CD14-positive monocyte (primary cell): ENCODE results near the gene ZNF385B. TPM values are rescaled to one million over a fixed set of nuclear protein-coding genes. Genes with fewer than 3 reads are reported as not detected.

ENCODE experiments used
- DNase-seq, 3 donors: peaks; one replicate each; pipeline ENCODE4 v3.0.0-alpha.2; 2011 to 2022
- H2AFZ ChIP-seq: 2 replicates; pipeline ENCODE4 v1.6.0; 2012; ENCODE audit warnings: mild to moderate bottlenecking, low read depth, low read length, inconsistent platforms; ENCODE audit not compliant: insufficient read depth, poor library complexity, severe bottlenecking
- H3K27ac ChIP-seq, 2 donors: 1 replicate in 1 of 2; 2 replicates in 1 of 2; pipeline ENCODE4 v1.5.1; 2012 to 2013; ENCODE audit warnings: low read length in 2 of 2, control low read depth in 1 of 2, inconsistent platforms in 1 of 2, low read depth in 1 of 2, mild to moderate bottlenecking in 1 of 2
- H3K27me3 ChIP-seq, 2 donors: one replicate each; pipeline versions ENCODE4 v1.6.0 to v1.6.1; 2011 to 2013; ENCODE audit warnings: low read length in 2 of 2; ENCODE audit not compliant: control insufficient read depth in 2 of 2, insufficient read depth in 2 of 2
- H3K36me3 ChIP-seq, 2 donors: replicated peaks in 1 of 2; 1 replicate in 1 of 2; 2 replicates in 1 of 2; pipeline versions ENCODE4 v1.5.1 to v1.6.1; 2012 to 2013; ENCODE audit warnings: low read length in 2 of 2, control low read depth in 1 of 2, inconsistent platforms in 1 of 2, mild to moderate bottlenecking in 1 of 2; ENCODE audit not compliant: insufficient read depth in 2 of 2, control insufficient read depth in 1 of 2
- H3K4me1 ChIP-seq, 2 donors: 1 replicate in 1 of 2; 2 replicates in 1 of 2; pipeline versions ENCODE4 v1.5.1 to v1.6.1; 2012 to 2013; ENCODE audit warnings: low read length in 2 of 2, control low read depth in 1 of 2, inconsistent platforms in 1 of 2, mild to moderate bottlenecking in 1 of 2, moderate library complexity in 1 of 2; ENCODE audit not compliant: insufficient read depth in 2 of 2, control insufficient read depth in 1 of 2
- H3K4me2 ChIP-seq: replicated peaks from 2 replicates; pipeline ENCODE3; 2012; ENCODE audit warnings: low read length, moderate library complexity, mild to moderate bottlenecking; ENCODE audit not compliant: poor library complexity, severe bottlenecking; ENCODE audit errors: extremely low read depth
- H3K4me3 ChIP-seq, 3 experiments: fragments of 200-600 bp in 1 of 3; sonication (generic) in 1 of 3; replicated peaks in 1 of 3; 1 replicate in 2 of 3; 2 replicates in 1 of 3; pipeline ENCODE4 v1.5.1; 2011 to 2013; ENCODE audit warnings: low read length in 3 of 3, mild to moderate bottlenecking in 3 of 3, control low read depth in 2 of 3, low read depth in 2 of 3, inconsistent platforms in 1 of 3, moderate library complexity in 1 of 3
- H3K79me2 ChIP-seq: 2 replicates; pipeline ENCODE4 v1.6.0; 2012; ENCODE audit warnings: mild to moderate bottlenecking, control low read depth, inconsistent platforms, low read length, moderate library complexity; ENCODE audit not compliant: insufficient read depth
- H3K9ac ChIP-seq: 2 replicates; pipeline ENCODE4 v1.6.0; 2017; ENCODE audit warnings: low read length, mild to moderate bottlenecking; ENCODE audit not compliant: insufficient read depth, poor library complexity, severe bottlenecking
- H3K9me3 ChIP-seq, 2 donors: replicated peaks in 1 of 2; 1 replicate in 1 of 2; 2 replicates in 1 of 2; pipeline versions ENCODE4 v1.5.1 to v1.6.1; 2012 to 2013; ENCODE audit warnings: low read length in 2 of 2, control low read depth in 1 of 2; ENCODE audit not compliant: control insufficient read depth in 1 of 2, insufficient read depth in 1 of 2
- H4K20me1 ChIP-seq: 2 replicates; pipeline ENCODE4 v1.6.0; 2012; ENCODE audit warnings: mild to moderate bottlenecking, low read length, control low read depth, moderate library complexity; ENCODE audit not compliant: insufficient read depth
- H3K27ac Mint-ChIP-seq, 7 donors: one replicate each; pipeline ENCODE4 v1.8.0; 2020; ENCODE audit warnings: mild to moderate bottlenecking in 7 of 7, mixed read lengths in 7 of 7, moderate library complexity in 6 of 7, inconsistent platforms in 2 of 7
- H3K27me3 Mint-ChIP-seq, 3 donors: one replicate each; pipeline ENCODE4 v1.8.0; 2021 to 2022; ENCODE audit warnings: low read depth in 3 of 3, mild to moderate bottlenecking in 3 of 3, mixed read lengths in 3 of 3, moderate library complexity in 3 of 3, inconsistent platforms in 1 of 3
- H3K36me3 Mint-ChIP-seq, 2 donors: one replicate each; pipeline ENCODE4 v1.8.0; 2020; ENCODE audit warnings: mixed read lengths in 2 of 2, inconsistent platforms in 1 of 2, mild to moderate bottlenecking in 1 of 2
- H3K4me1 Mint-ChIP-seq: one replicate; pipeline ENCODE4 v1.8.0; 2020; ENCODE audit warnings: mild to moderate bottlenecking, mixed read lengths
- H3K4me3 Mint-ChIP-seq, 2 donors: one replicate each; pipeline ENCODE4 v1.8.0; 2020; ENCODE audit warnings: mild to moderate bottlenecking in 2 of 2, mixed read lengths in 2 of 2, moderate library complexity in 1 of 2
- H3K9me3 Mint-ChIP-seq, 7 donors: one replicate each; pipeline ENCODE4 v1.8.0; 2020 to 2022; ENCODE audit warnings: mixed read lengths in 7 of 7, mild to moderate bottlenecking in 6 of 7, moderate library complexity in 6 of 7, inconsistent platforms in 2 of 7
- CTCF ChIP-seq: fragments of 200-600 bp; IDR thresholded peaks from one replicate; pipeline ENCODE4 v1.8.0; 2022; ENCODE audit warnings: antibody characterized with exemption, mild to moderate bottlenecking
- WGBS: methylation state at CpG from one replicate; pipeline ENCODE4 v1.1.5; 2013; ENCODE audit warnings: missing lambda C conversion rate; ENCODE audit not compliant: insufficient coverage; 5-methylcytosine and 5-hydroxymethylcytosine counted together
- intact Hi-C, 2 donors: fragments of 100-400 bp; cut with micrococcal nuclease; formaldehyde crosslinking; loops; one replicate each; pipeline versions ENCODE4 v1.15.0 to v1.15.1; 2023
- polyA plus RNA-seq, 3 donors: library from polyadenylated mRNA; depleted of rRNA in 1 of 3; unstranded in 2 of 3; stranded (reverse) in 1 of 3; fragments of 300-500 nt in 2 of 3; fragments of >200 nt in 1 of 3; fragmentation: Illumina TruSeq in 2 of 3; gene quantifications; 1 replicate in 2 of 3; 2 replicates in 1 of 3; pipeline ENCODE4 v1.2.3, GENCODE V29; 2012 to 2021

ZNF385B gene
- polyA plus RNA-seq, 3 donors: not detected

DNA sequence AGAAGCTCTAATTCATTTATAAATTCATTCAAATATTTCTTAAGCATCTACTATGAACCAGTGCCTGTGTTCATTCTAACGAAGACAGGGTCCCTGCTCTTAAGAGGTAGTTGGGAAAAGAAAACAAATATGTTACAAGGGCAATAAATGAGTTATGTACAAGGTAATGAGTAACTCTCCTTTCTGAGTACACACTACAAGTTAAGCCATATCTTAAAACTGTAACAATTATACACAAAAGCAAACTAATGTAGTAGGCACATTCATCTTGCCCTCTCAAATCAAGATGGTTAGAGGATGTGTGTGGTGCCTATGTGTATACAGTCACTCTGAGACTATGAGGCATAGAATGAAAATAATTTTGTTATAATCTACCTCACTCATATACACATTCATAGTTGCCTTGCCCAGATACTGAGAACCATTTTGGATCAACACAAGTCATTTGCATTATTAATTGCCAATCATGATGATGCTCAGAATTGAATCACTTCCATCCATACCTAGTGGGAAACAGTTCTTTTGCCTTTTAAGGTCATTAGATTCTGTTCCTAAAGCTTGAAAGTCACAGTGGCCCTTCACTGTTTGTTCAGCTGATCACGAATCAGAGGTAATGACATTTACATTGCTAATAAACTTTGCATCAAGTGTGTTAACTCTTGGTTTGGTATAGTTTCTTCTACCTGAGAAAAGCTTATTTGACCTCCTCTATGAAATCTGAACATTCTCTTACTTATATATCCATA is 283.1 kb downstream of the ZNF385B start:
- no peaks in the 10 kb centered on the region for H3K36me3 ChIP-seq
- H3K9me3 Mint-ChIP-seq: peaks cover 0 to 1% (median 0%) of the 10 kb centered on the region in 7 donors

GRCh38 chr2:179574061-179574519 is 287.3 kb downstream of the ZNF385B start:
- Mint-ChIP-seq H3K27ac (no peak overlapping the region), H3K36me3 (no peaks in the 10 kb centered on the region), H3K27me3 (no peaks in the 10 kb centered on the region), H3K9me3 (peaks cover 0 to 2% (median 0%) of the 10 kb centered on the region in 7 donors), H3K4me1 (no peaks in the 10 kb centered on the region), H3K4me3 (no peak overlapping the region)
- intact Hi-C loops: no loop called here
- Histone ChIP-seq H3K9ac (no peak overlapping the region), H3K4me1 (no peaks in the 10 kb centered on the region), H4K20me1 (no peaks in the 10 kb centered on the region), H2AFZ (no peak overlapping the region), H3K79me2 (no peaks in the 10 kb centered on the region), H3K4me3 (no peak overlapping the region), H3K4me2 (no peak overlapping the region), H3K27ac (no peak overlapping the region), H3K36me3 (no peaks in the 10 kb centered on the region), H3K27me3 (no peaks in the 10 kb centered on the region), H3K9me3 (no peaks in the 10 kb centered on the region)
- no CpG with 5 or more reads among the region's 3 CpGs for WGBS
- no peak for DNase-seq
- no peak for TF ChIP-seq CTCF

More for the DNA sequence above, 283.1 kb downstream of the ZNF385B start:
- intact Hi-C loops: no loop called here
- Histone ChIP-seq H3K9ac (no peak overlapping the region), H2AFZ (no peak overlapping the region), H3K27ac (no peak overlapping the region), H3K79me2 (no peaks in the 10 kb centered on the region), H3K4me1 (no peaks in the 10 kb centered on the region), H3K9me3 (no peaks in the 10 kb centered on the region), H3K4me3 (no peak overlapping the region), H3K4me2 (no peak overlapping the region), H3K27me3 (no peaks in the 10 kb centered on the region), H4K20me1 (no peaks in the 10 kb centered on the region)
- peaks cover 0 to 1% (median 0%) of the 10 kb centered on the region in 3 donors for H3K27me3 Mint-ChIP-seq
- no peak overlapping the region for H3K4me3 Mint-ChIP-seq
- H3K4me1 Mint-ChIP-seq: no peaks in the 10 kb centered on the region
- no peaks in the 10 kb centered on the region for H3K36me3 Mint-ChIP-seq
- no peak for TF ChIP-seq CTCF
- DNase-seq: no peak
- WGBS: no CpG with 5 or more reads among the region's 2 CpGs
- no peak overlapping the region for H3K27ac Mint-ChIP-seq
